ENCODE data around the gene RASGEF1C. TPM values are rescaled to one million over a fixed set of nuclear protein-coding genes. Genes with fewer than 3 reads are reported as not detected.

RASGEF1C gene
- total and polyA plus RNA-seq, 8 donors: 0.09 to 0.38 TPM; not detected in 6

DNA sequence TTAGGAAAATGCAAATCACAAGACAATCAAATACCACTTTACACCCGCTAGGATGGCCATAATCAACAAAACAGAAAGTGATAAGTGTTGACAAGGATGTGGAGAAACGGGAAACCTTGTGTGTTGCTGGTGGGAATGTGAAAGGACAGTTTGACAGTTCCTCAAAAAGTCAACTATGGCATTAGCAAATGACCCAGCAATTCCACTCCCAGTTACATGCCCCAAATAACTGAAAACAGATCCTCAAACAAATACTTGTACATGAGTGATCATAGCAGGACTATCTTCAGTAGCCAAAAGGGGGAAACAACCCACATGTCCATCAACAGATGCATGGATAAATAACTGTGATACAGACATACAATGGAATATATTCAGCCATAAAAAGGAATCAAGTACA lies 21.2 kb downstream of the RASGEF1C start:
- Histone ChIP-seq H3K27ac (no peak overlapping the region), H3K36me3 (no peaks in the 10 kb centered on the region), H3K4me3 (no peak overlapping the region), H3K4me1 (no peaks in the 10 kb centered on the region), H3K9me3 (peaks cover 0 to 3% (median 0%) of the 10 kb centered on the region in 4 donors), H3K27me3 (no peaks in the 10 kb centered on the region)
- no peak for FAIRE-seq
- intact Hi-C loops (cut with DNase I): no loop called here
- 74 to 87% methylated on average over 2 of the region's 2 CpGs for WGBS, 2 donors
- no peak for ATAC-seq
- TF ChIP-seq, protein P1, sequence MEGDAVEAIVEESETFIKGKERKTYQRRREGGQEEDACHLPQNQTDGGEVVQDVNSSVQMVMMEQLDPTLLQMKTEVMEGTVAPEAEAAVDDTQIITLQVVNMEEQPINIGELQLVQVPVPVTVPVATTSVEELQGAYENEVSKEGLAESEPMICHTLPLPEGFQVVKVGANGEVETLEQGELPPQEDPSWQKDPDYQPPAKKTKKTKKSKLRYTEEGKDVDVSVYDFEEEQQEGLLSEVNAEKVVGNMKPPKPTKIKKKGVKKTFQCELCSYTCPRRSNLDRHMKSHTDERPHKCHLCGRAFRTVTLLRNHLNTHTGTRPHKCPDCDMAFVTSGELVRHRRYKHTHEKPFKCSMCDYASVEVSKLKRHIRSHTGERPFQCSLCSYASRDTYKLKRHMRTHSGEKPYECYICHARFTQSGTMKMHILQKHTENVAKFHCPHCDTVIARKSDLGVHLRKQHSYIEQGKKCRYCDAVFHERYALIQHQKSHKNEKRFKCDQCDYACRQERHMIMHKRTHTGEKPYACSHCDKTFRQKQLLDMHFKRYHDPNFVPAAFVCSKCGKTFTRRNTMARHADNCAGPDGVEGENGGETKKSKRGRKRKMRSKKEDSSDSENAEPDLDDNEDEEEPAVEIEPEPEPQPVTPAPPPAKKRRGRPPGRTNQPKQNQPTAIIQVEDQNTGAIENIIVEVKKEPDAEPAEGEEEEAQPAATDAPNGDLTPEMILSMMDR (IDR thresholded peaks at IDR 0.05): no peak
- no peak for DNase-seq

DNA sequence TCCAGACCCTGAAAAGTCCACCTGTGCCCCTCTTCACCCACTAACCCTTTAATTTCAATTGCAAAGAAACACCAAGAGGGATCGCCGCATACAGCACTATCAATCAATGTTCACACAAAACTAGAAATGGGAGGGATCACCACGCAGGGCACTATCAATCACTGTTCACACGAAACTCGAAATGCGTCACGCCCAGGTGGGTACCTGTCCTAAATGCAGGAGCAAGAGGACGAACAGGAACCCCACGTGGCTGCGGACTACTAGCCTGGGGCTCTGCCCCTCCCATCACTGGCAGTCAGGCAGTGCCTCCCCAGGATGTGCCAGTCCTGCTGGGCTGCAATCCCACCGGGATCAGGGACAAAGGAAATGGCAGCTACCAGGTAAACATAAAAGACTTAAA lies 28.2 kb downstream of the RASGEF1C start:
- H3K27me3 ChIP-seq: no peaks in the 10 kb centered on the region
- no peak overlapping the region for H3K27ac ChIP-seq
- H3K36me3 ChIP-seq: no peaks in the 10 kb centered on the region
- H3K9me3 ChIP-seq: no peaks in the 10 kb centered on the region
- DNase-seq: no peak
- 64 to 70% methylated on average over 11 of the region's 11 CpGs for WGBS, 2 donors
- intact Hi-C loops (cut with DNase I): no loop called here
- H3K4me3 ChIP-seq: no peak overlapping the region
- no peak for FAIRE-seq
- TF ChIP-seq, protein P1 (IDR thresholded peaks at IDR 0.05): no peak
- ATAC-seq: no peak
- no peaks in the 10 kb centered on the region for H3K4me1 ChIP-seq

DNA sequence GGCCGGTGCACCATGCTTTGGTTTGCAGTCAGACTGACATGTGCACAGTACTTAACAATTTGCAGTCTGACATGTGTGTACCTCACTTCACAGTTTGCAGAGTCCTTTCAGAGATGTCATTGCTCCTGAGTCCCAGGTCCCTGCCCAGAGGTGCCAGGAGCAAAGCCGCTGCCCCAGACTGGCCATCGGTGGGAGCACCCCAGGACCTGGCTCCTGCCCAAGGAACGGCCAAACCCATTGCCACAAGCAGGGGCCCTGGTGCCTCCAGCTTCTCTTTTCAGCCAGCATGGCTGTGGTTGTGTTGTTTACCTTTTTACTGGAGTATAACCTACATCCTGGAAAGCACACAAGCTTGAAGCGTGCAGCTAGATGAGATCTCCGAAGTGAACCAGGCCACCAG lies 28.6 kb downstream of the RASGEF1C start:
- FAIRE-seq: no peak
- Histone ChIP-seq H3K4me3 (no peak overlapping the region), H3K27me3 (no peaks in the 10 kb centered on the region), H3K27ac (no peak overlapping the region), H3K36me3 (no peaks in the 10 kb centered on the region), H3K4me1 (no peaks in the 10 kb centered on the region), H3K9me3 (no peaks in the 10 kb centered on the region)
- WGBS, 2 donors: 70 to 71% methylated on average over 6 of the region's 6 CpGs
- DNase-seq: no peak
- no peak for ATAC-seq
- intact Hi-C loops (cut with DNase I): no loop called here
- TF ChIP-seq, protein P1 (IDR thresholded peaks at IDR 0.05): no peak

DNA sequence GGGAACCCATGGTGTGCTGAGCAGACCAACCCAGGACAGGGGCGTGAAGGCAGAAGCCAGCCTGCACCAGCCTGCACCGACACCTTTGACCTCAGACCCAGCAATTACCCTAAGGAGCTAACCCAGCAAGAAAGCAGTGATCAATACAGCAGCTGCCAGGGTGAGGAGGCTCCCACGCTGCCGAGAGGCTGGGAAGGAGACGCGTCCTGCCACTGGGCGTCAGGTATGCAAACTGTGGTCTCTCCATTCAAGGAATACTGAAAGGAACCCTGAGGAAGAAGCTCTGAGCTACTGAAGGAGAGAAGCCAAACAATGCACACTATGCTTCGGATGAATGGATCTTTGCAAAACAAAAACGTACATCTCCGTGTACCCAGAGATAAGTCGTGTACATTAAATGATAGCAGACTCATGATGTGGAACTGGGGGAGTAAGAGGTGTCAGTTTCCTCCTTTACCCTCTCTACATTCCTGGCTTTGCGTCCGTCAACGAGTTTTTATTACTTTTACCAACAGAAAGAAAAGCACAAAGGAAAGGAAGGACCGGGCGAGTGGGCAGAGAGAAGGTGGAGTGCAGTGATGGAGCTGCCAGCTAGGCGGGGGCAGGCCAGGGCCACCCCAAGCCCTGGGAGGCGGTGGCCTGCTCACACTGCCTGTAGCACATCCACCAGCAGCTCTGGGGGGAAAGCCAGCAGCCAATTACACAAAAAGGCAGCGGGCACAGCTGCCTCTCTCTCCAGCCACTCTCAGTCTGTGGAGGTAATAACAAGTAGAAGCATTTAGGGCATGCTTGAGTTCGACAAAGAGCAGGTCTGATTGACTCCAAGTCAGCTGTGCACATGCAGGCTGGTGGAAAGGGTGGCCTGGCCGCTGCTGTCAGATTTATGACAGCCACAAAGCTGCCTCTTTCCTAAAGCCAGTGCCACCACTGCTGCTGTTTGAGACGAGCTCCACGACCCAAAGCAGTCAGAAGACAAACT lies 29.3 kb downstream of the RASGEF1C start:
- Histone ChIP-seq H3K36me3 (no peaks in the 10 kb centered on the region), H3K4me1 (no peaks in the 10 kb centered on the region), H3K4me3 (no peak overlapping the region), H3K9me3 (no peaks in the 10 kb centered on the region), H3K27me3 (no peaks in the 10 kb centered on the region), H3K27ac (no peak overlapping the region)
- FAIRE-seq (no peak), ATAC-seq (no peak), DNase-seq (no peak)
- intact Hi-C loops (cut with DNase I): no loop called here
- WGBS, 2 donors: 46 to 49% methylated on average over 23 of the region's 23 CpGs
- TF ChIP-seq, protein P1 (IDR thresholded peaks at IDR 0.05): no peak
